HFFc6 (cell line): ENCODE data around the gene LTK. TPM values are rescaled to one million over a fixed set of nuclear protein-coding genes. Genes with fewer than 3 reads are reported as not detected.

Source experiments
- DNase-seq: peaks from one replicate; pipeline ENCODE4 v3.0.0-alpha.2; 2018
- H3K27ac Mint-ChIP-seq: 2 replicates; pipeline ENCODE4 v1.8.0; 2020; ENCODE audit warnings: mild to moderate bottlenecking, mixed read lengths
- H3K27me3 Mint-ChIP-seq: 2 replicates; pipeline ENCODE4 v1.8.0; 2021; ENCODE audit warnings: mild to moderate bottlenecking, moderate library complexity, mixed read lengths; ENCODE audit not compliant: insufficient read depth
- H3K36me3 Mint-ChIP-seq: 2 replicates; pipeline ENCODE4 v1.8.0; 2021; ENCODE audit warnings: low read depth, mixed read lengths
- H3K4me1 Mint-ChIP-seq: 2 replicates; pipeline ENCODE4 v1.8.0; 2020; ENCODE audit warnings: low read depth, mixed read lengths
- H3K4me3 Mint-ChIP-seq: 2 replicates; pipeline ENCODE4 v1.8.0; 2020; ENCODE audit warnings: mild to moderate bottlenecking, moderate library complexity, mixed read lengths
- H3K9me3 Mint-ChIP-seq: 2 replicates; pipeline ENCODE4 v1.8.0; 2020; ENCODE audit warnings: mild to moderate bottlenecking, mixed read lengths
- CTCF ChIP-seq: fragments of 200-600 bp; sonication (generic); IDR thresholded peaks from 2 replicates; pipeline ENCODE4 v1.5.0; 2021; ENCODE audit warnings: antibody characterized with exemption, mild to moderate bottlenecking
- total RNA-seq, 6 experiments: library from RNA; stranded (reverse); fragmentation: NEBNext Ultra II Directional; extraction: Animal tissue kit (Norgen Biotek cat#: 25700); gene quantifications; 2 replicates in 1 of 6; 3 replicates in 5 of 6; pipeline ENCODE4 v1.2.3, GENCODE V29; 2021

LTK gene
- total RNA-seq, 6 experiments from 2014 or later, result 0.19 to 1.8 (median 1.2) TPM

GRCh38 chr15:41487802-41488201 lies 25.8 kb downstream of the LTK start:
- TF ChIP-seq CTCF, result no peak
- H3K36me3 Mint-ChIP-seq, result peaks cover 13% of the 10 kb centered on the region
- H3K9me3 Mint-ChIP-seq, result no peaks in the 10 kb centered on the region
- H3K27me3 Mint-ChIP-seq, result peaks cover 8% of the 10 kb centered on the region; the same call in 1 of the 2 replicates
- no peak overlapping the region for H3K4me3 Mint-ChIP-seq
- peaks cover 33% of the 10 kb centered on the region for H3K4me1 Mint-ChIP-seq
- DNase-seq, result no peak
- H3K27ac Mint-ChIP-seq, result no peak overlapping the region

GRCh38 chr15:41487381-41487780 lies 26.2 kb downstream of the LTK start:
- Mint-ChIP-seq H3K9me3 (no peaks in the 10 kb centered on the region), H3K27ac (no peak overlapping the region), H3K4me3 (no peak overlapping the region), H3K36me3 (peaks cover 17% of the 10 kb centered on the region), H3K4me1 (peaks cover 29% of the 10 kb centered on the region), H3K27me3 (peaks cover 5% of the 10 kb centered on the region; the same call in 1 of the 2 replicates)
- no peak for DNase-seq
- no peak for TF ChIP-seq CTCF

GRCh38 chr15:41486286-41486685 lies 27.3 kb downstream of the LTK start:
- H3K36me3 Mint-ChIP-seq, result peaks cover 25% of the 10 kb centered on the region
- no peak for DNase-seq
- TF ChIP-seq CTCF, result no peak
- H3K27me3 Mint-ChIP-seq, result peaks cover 5% of the 10 kb centered on the region; the same call in 1 of the 2 replicates
- H3K4me3 Mint-ChIP-seq, result no peak overlapping the region
- H3K4me1 Mint-ChIP-seq, result peaks cover 18% of the 10 kb centered on the region
- no peaks in the 10 kb centered on the region for H3K9me3 Mint-ChIP-seq
- no peak overlapping the region for H3K27ac Mint-ChIP-seq

- Mint-ChIP-seq H3K27ac (no peak overlapping the region), H3K4me1 (peaks cover 9% of the 10 kb centered on the region), H3K36me3 (peaks cover 33% of the 10 kb centered on the region), H3K9me3 (no peaks in the 10 kb centered on the region), H3K4me3 (no peak overlapping the region), H3K27me3 (peaks cover 5% of the 10 kb centered on the region; the same call in 1 of the 2 replicates)
- TF ChIP-seq CTCF, result no peak
- DNase-seq, result no peak
Observed at GRCh38 chr15:41484937-41485625, 28.5 kb downstream of the LTK start.

- Mint-ChIP-seq H3K9me3 (no peaks in the 10 kb centered on the region), H3K27me3 (peaks cover 7% of the 10 kb centered on the region; the same call in 1 of the 2 replicates), H3K36me3 (peaks cover 44% of the 10 kb centered on the region), H3K27ac (no peak overlapping the region), H3K4me3 (no peak overlapping the region), H3K4me1 (peaks cover 7% of the 10 kb centered on the region)
- DNase-seq, result no peak
- TF ChIP-seq CTCF, result no peak
Observed at GRCh38 chr15:41483519-41483918, 30.1 kb downstream of the LTK start.
